ENCODE results near the gene SH2D1B. TPM values are rescaled to one million over a fixed set of nuclear protein-coding genes. Genes with fewer than 3 reads are reported as not detected.
"Not testable (repeated sequence)": the region's sequence is repeated elsewhere in the genome, so short reads cannot be mapped to it uniquely, and the experiment has no call there.

Gene SH2D1B
- total RNA-seq, result under 1 TPM in 1 of 2 donors, not detected in 1; 0.32 TPM

GRCh38 chr1:162412002-162412401 is at the start of gene SH2D1B:
Gene SH2D1B, minus strand, starts transcription at chr1:162412136. Its CDS starts 120 bp downstream, at chr1:162412016.
- H3K9me3 Mint-ChIP-seq, result no peaks in the 10 kb centered on the region
- no peaks in the 10 kb centered on the region for H3K4me1 Mint-ChIP-seq (ENCODE audit: low read depth)
- DNase-seq, result no peak
- peaks cover 13% of the 10 kb centered on the region for H3K27me3 Mint-ChIP-seq (ENCODE audit: low read depth)
- H3K36me3 Mint-ChIP-seq (ENCODE audit: insufficient read depth in 2 of 2), result no peaks in the 10 kb centered on the region
- no peak for ATAC-seq (replicated peaks in 1 of 2)
- no peak within 1 kb of the TSS for H3K27ac Mint-ChIP-seq
- no peak within 1 kb of the TSS for H3K4me3 Mint-ChIP-seq

GRCh38 chr1:162458236-162458635 is 46.3 kb upstream of the SH2D1B start:
- no peaks in the 10 kb centered on the region for H3K27me3 Mint-ChIP-seq (ENCODE audit: low read depth)
- H3K4me1 Mint-ChIP-seq (ENCODE audit: low read depth), result no peaks in the 10 kb centered on the region
- ATAC-seq (replicated peaks in 1 of 2) (no peak), DNase-seq (no peak)
- H3K27ac Mint-ChIP-seq, result no peak overlapping the region
- no peaks in the 10 kb centered on the region for H3K36me3 Mint-ChIP-seq (ENCODE audit: insufficient read depth in 2 of 2)
- no peaks in the 10 kb centered on the region for H3K9me3 Mint-ChIP-seq
- H3K4me3 Mint-ChIP-seq, result no peak overlapping the region

GRCh38 chr1:162456323-162456722 is 44.4 kb upstream of the SH2D1B start:
- peaks cover 0 to 1% of the 10 kb centered on the region in 2 donors for H3K9me3 Mint-ChIP-seq
- no peak overlapping the region for H3K4me3 Mint-ChIP-seq
- no peak for DNase-seq
- no peak overlapping the region for H3K27ac Mint-ChIP-seq
- no peaks in the 10 kb centered on the region for H3K27me3 Mint-ChIP-seq (ENCODE audit: low read depth)
- no peaks in the 10 kb centered on the region for H3K4me1 Mint-ChIP-seq (ENCODE audit: low read depth)
- ATAC-seq (replicated peaks in 1 of 2), result no peak
- H3K36me3 Mint-ChIP-seq (ENCODE audit: insufficient read depth in 2 of 2), result no peaks in the 10 kb centered on the region

- H3K27ac Mint-ChIP-seq; H3K27me3 Mint-ChIP-seq (ENCODE audit: low read depth); ATAC-seq (replicated peaks in 1 of 2); H3K36me3 Mint-ChIP-seq (ENCODE audit: insufficient read depth in 2 of 2); H3K4me1 Mint-ChIP-seq (ENCODE audit: low read depth); DNase-seq; H3K4me3 Mint-ChIP-seq; H3K9me3 Mint-ChIP-seq: not testable (repeated sequence)
Measured at GRCh38 chr1:162454361-162454760, 42.4 kb upstream of the SH2D1B start.

- H3K27ac Mint-ChIP-seq, result no peak overlapping the region
- no peak overlapping the region for H3K4me3 Mint-ChIP-seq
- no peaks in the 10 kb centered on the region for H3K9me3 Mint-ChIP-seq
- no peak for DNase-seq
- peaks cover 21% of the 10 kb centered on the region for H3K27me3 Mint-ChIP-seq (ENCODE audit: low read depth)
- no peak for ATAC-seq (replicated peaks in 1 of 2)
- no peaks in the 10 kb centered on the region for H3K36me3 Mint-ChIP-seq (ENCODE audit: insufficient read depth in 2 of 2)
- H3K4me1 Mint-ChIP-seq (ENCODE audit: low read depth), result peaks cover 10% of the 10 kb centered on the region
Measured at GRCh38 chr1:162446946-162447345, 35.0 kb upstream of the SH2D1B start.

- peaks cover 34% of the 10 kb centered on the region for H3K27me3 Mint-ChIP-seq (ENCODE audit: low read depth)
- H3K4me3 Mint-ChIP-seq, result no peak overlapping the region
- ATAC-seq (replicated peaks in 1 of 2), result no peak
Measured at GRCh38 chr1:162444903-162445302, 33.0 kb upstream of the SH2D1B start.

GRCh38 chr1:162432977-162433713 is 21.2 kb upstream of the SH2D1B start:
- not testable (repeated sequence) for H3K4me1 Mint-ChIP-seq (ENCODE audit: low read depth); H3K9me3 Mint-ChIP-seq; H3K4me3 Mint-ChIP-seq; H3K27me3 Mint-ChIP-seq (ENCODE audit: low read depth); H3K36me3 Mint-ChIP-seq (ENCODE audit: insufficient read depth in 2 of 2); ATAC-seq (replicated peaks in 1 of 2); DNase-seq; H3K27ac Mint-ChIP-seq

More at GRCh38 chr1:162444903-162445302, 33.0 kb upstream of the SH2D1B start:
- Mint-ChIP-seq H3K36me3 (ENCODE audit: insufficient read depth in 2 of 2) (no peaks in the 10 kb centered on the region), H3K4me1 (ENCODE audit: low read depth) (peaks cover 10% of the 10 kb centered on the region), H3K9me3 (no peaks in the 10 kb centered on the region), H3K27ac (no peak overlapping the region)
- no peak for DNase-seq

- Mint-ChIP-seq H3K4me3 (no peak overlapping the region), H3K27ac (no peak overlapping the region), H3K27me3 (ENCODE audit: low read depth) (no peaks in the 10 kb centered on the region), H3K4me1 (ENCODE audit: low read depth) (no peaks in the 10 kb centered on the region), H3K9me3 (no peaks in the 10 kb centered on the region), H3K36me3 (ENCODE audit: insufficient read depth in 2 of 2) (no peaks in the 10 kb centered on the region)
- ATAC-seq (replicated peaks in 1 of 2), result no peak
- DNase-seq, result no peak
Measured at GRCh38 chr1:162430583-162430982, 18.6 kb upstream of the SH2D1B start.

GRCh38 chr1:162422662-162423375 is 10.9 kb upstream of the SH2D1B start:
- Mint-ChIP-seq H3K9me3 (no peaks in the 10 kb centered on the region), H3K4me1 (ENCODE audit: low read depth) (no peaks in the 10 kb centered on the region), H3K36me3 (ENCODE audit: insufficient read depth in 2 of 2) (no peaks in the 10 kb centered on the region), H3K27ac (no peak overlapping the region), H3K4me3 (no peak overlapping the region), H3K27me3 (ENCODE audit: low read depth) (peaks cover 22% of the 10 kb centered on the region)
- ATAC-seq (replicated peaks in 1 of 2) (no peak), DNase-seq (no peak)

- no peaks in the 10 kb centered on the region for H3K9me3 Mint-ChIP-seq
- H3K4me3 Mint-ChIP-seq, result no peak overlapping the region
- no peaks in the 10 kb centered on the region for H3K36me3 Mint-ChIP-seq (ENCODE audit: insufficient read depth in 2 of 2)
- H3K27me3 Mint-ChIP-seq (ENCODE audit: low read depth), result peaks cover 22% of the 10 kb centered on the region
- no peaks in the 10 kb centered on the region for H3K4me1 Mint-ChIP-seq (ENCODE audit: low read depth)
- ATAC-seq (replicated peaks in 1 of 2) (no peak), DNase-seq (no peak)
- H3K27ac Mint-ChIP-seq, result no peak overlapping the region
Measured at GRCh38 chr1:162421258-162422164, 9.6 kb upstream of the SH2D1B start.

- H3K9me3 Mint-ChIP-seq, result no peaks in the 10 kb centered on the region
- H3K4me3 Mint-ChIP-seq, result no peak overlapping the region
- no peaks in the 10 kb centered on the region for H3K4me1 Mint-ChIP-seq (ENCODE audit: low read depth)
- peaks cover 22% of the 10 kb centered on the region for H3K27me3 Mint-ChIP-seq (ENCODE audit: low read depth)
- ATAC-seq (replicated peaks in 1 of 2), result no peak
- H3K27ac Mint-ChIP-seq, result no peak overlapping the region
- no peaks in the 10 kb centered on the region for H3K36me3 Mint-ChIP-seq (ENCODE audit: insufficient read depth in 2 of 2)
- no peak for DNase-seq
Measured at GRCh38 chr1:162420120-162420519, 8.2 kb upstream of the SH2D1B start.

GRCh38 chr1:162419450-162419931 is 7.6 kb upstream of the SH2D1B start:
- ATAC-seq (replicated peaks in 1 of 2); H3K9me3 Mint-ChIP-seq; H3K36me3 Mint-ChIP-seq (ENCODE audit: insufficient read depth in 2 of 2); DNase-seq; H3K4me3 Mint-ChIP-seq; H3K4me1 Mint-ChIP-seq (ENCODE audit: low read depth); H3K27ac Mint-ChIP-seq: not testable (repeated sequence)
- H3K27me3 Mint-ChIP-seq (ENCODE audit: low read depth), result peaks cover 22% of the 10 kb centered on the region

GRCh38 chr1:162418584-162418983 is 6.6 kb upstream of the SH2D1B start:
- not testable (repeated sequence) for H3K9me3 Mint-ChIP-seq; ATAC-seq (replicated peaks in 1 of 2); H3K4me1 Mint-ChIP-seq (ENCODE audit: low read depth); H3K27ac Mint-ChIP-seq; H3K4me3 Mint-ChIP-seq; DNase-seq; H3K36me3 Mint-ChIP-seq (ENCODE audit: insufficient read depth in 2 of 2)
- peaks cover 20% of the 10 kb centered on the region for H3K27me3 Mint-ChIP-seq (ENCODE audit: low read depth)
